ENCODE measurements around the gene PPP4R2.

GRCh38 chr3:73069187-73069586 lies 72.6 kb downstream of the PPP4R2 start:
- TF ChIP-seq, protein P1, sequence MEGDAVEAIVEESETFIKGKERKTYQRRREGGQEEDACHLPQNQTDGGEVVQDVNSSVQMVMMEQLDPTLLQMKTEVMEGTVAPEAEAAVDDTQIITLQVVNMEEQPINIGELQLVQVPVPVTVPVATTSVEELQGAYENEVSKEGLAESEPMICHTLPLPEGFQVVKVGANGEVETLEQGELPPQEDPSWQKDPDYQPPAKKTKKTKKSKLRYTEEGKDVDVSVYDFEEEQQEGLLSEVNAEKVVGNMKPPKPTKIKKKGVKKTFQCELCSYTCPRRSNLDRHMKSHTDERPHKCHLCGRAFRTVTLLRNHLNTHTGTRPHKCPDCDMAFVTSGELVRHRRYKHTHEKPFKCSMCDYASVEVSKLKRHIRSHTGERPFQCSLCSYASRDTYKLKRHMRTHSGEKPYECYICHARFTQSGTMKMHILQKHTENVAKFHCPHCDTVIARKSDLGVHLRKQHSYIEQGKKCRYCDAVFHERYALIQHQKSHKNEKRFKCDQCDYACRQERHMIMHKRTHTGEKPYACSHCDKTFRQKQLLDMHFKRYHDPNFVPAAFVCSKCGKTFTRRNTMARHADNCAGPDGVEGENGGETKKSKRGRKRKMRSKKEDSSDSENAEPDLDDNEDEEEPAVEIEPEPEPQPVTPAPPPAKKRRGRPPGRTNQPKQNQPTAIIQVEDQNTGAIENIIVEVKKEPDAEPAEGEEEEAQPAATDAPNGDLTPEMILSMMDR (IDR thresholded peaks at IDR 0.05) = no peak
- TF ChIP-seq EZH2 (IDR thresholded peaks at IDR 0.05) = no peak
